Ascending aorta (tissue), 2 donors: ENCODE measurements around the gene APBB2. TPM values are rescaled to one million over a fixed set of nuclear protein-coding genes. Genes with fewer than 3 reads are reported as not detected.
A peak's percentile ranks its signal among the peaks of the same experiment; 100 is the strongest.

ENCODE experiments used
- DNase-seq, 2 donors: peaks; one replicate each; pipeline ENCODE4 v3.0.0-alpha.2; 2019; ENCODE audit warnings: low spot score in 2 of 2
- H3K27ac ChIP-seq, 2 donors: fragments of 200-600 bp; sonication (generic); one replicate each; pipeline ENCODE4 v1.5.1; 2016 to 2017; ENCODE audit warnings: mild to moderate bottlenecking in 1 of 2
- H3K27me3 ChIP-seq: fragments of 200-600 bp; sonication (generic); one replicate; pipeline ENCODE4 v1.5.1; 2017
- H3K36me3 ChIP-seq, 2 donors: fragments of 200-600 bp; sonication (generic); one replicate each; pipeline ENCODE4 v1.5.1; 2016
- H3K4me1 ChIP-seq, 2 donors: fragments of 200-600 bp; sonication (generic); one replicate each; pipeline ENCODE4 v1.5.1; 2016 to 2017; ENCODE audit warnings: mild to moderate bottlenecking in 1 of 2
- H3K4me3 ChIP-seq, 2 donors: fragments of 200-600 bp; sonication (generic); one replicate each; pipeline ENCODE4 v1.5.1; 2016 to 2017; ENCODE audit warnings: mild to moderate bottlenecking in 1 of 2
- H3K9me3 ChIP-seq, 2 donors: fragments of 200-600 bp; sonication (generic); one replicate each; pipeline ENCODE4 v1.5.1; 2016
- intact Hi-C: fragments of 100-400 bp; cut with DNase I; formaldehyde crosslinking; loops from one replicate; pipeline ENCODE4 v1.15.1; 2023
- total RNA-seq: library from RNA; depleted of rRNA; stranded (reverse); fragments of >200 nt; gene quantifications from one replicate; pipeline ENCODE4 v1.1.0, GENCODE V29; 2016
- TF ChIP-seq, protein P1 (sequence below), 3 experiments: fragments of 200-600 bp in 2 of 3; fragments of 450-650 bp in 1 of 3; sonication (generic) in 2 of 3; IDR thresholded peaks; one replicate each; pipeline ENCODE4 v1.5.1; 2016 to 2019; ENCODE audit warnings: antibody characterized with exemption in 3 of 3, mild to moderate bottlenecking in 1 of 3, moderate library complexity in 1 of 3

APBB2 gene
- total RNA-seq, 1 donor from 2014 or later = 51.4 TPM

DNA sequence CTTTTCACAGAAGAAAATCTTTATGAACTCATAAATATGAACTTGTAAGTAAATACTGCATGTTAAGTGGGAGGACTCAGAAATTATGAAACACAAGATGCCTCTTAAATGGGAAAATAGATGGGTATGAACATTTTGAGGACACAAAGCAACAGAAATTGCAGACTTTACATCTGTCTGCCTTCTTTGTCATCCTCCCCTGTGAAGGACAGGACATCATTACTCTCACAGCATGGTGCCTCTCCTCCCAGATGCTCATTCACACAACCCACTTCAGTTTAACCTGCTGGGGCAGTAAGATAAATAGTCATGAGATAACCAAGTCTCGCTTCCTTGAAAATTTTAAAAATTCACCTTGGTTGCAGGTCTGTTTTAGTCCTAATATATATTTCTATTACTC lies 144.5 kb downstream of the APBB2 start:
- H3K4me3 ChIP-seq = peak overlapping the region in 1 of 2 donors; percentile 12
- DNase-seq = no peak
- H3K27ac ChIP-seq = peak overlapping the region; percentile 12 to 38
- TF ChIP-seq, protein P1, sequence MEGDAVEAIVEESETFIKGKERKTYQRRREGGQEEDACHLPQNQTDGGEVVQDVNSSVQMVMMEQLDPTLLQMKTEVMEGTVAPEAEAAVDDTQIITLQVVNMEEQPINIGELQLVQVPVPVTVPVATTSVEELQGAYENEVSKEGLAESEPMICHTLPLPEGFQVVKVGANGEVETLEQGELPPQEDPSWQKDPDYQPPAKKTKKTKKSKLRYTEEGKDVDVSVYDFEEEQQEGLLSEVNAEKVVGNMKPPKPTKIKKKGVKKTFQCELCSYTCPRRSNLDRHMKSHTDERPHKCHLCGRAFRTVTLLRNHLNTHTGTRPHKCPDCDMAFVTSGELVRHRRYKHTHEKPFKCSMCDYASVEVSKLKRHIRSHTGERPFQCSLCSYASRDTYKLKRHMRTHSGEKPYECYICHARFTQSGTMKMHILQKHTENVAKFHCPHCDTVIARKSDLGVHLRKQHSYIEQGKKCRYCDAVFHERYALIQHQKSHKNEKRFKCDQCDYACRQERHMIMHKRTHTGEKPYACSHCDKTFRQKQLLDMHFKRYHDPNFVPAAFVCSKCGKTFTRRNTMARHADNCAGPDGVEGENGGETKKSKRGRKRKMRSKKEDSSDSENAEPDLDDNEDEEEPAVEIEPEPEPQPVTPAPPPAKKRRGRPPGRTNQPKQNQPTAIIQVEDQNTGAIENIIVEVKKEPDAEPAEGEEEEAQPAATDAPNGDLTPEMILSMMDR (IDR thresholded peaks at IDR 0.05) = no peak
- H3K9me3 ChIP-seq = no peaks in the 10 kb centered on the region
- intact Hi-C loops = loop anchor here (5.0 kb wide), 1 partner anchor 142 kb away; the partner anchor contains the start of gene APBB2
- no peaks in the 10 kb centered on the region for H3K36me3 ChIP-seq
- peaks cover 0 to 29% of the 10 kb centered on the region in 2 donors for H3K4me1 ChIP-seq
- H3K27me3 ChIP-seq = no peaks in the 10 kb centered on the region

DNA sequence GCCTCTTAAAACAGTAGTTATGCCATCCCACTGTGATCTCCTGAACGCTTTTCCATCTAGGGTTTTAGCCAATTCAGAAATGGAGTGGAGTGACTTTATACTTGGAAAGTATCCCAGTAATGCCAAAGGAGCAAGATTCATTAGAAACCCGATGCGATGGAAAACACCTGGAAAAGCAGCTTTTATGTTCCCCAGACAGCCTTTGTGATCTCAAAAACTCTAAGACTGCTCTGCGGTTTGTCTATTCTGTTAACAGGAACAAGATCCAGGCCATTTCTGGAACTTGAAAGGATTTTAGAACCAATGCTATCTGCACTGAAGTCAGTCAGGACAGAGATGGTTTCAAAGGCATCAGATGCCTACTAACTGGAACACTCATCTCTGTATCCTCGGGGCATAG lies 145.1 kb downstream of the APBB2 start:
- intact Hi-C loops = no loop called here
- Histone ChIP-seq H3K9me3 (no peaks in the 10 kb centered on the region), H3K27ac (peak overlapping the region; percentile 12 to 38), H3K27me3 (no peaks in the 10 kb centered on the region), H3K36me3 (no peaks in the 10 kb centered on the region), H3K4me3 (peak overlapping the region in 1 of 2 donors; percentile 12), H3K4me1 (peaks cover 0 to 34% of the 10 kb centered on the region in 2 donors)
- TF ChIP-seq, protein P1 (IDR thresholded peaks at IDR 0.05) = no peak
- DNase-seq = no peak

DNA sequence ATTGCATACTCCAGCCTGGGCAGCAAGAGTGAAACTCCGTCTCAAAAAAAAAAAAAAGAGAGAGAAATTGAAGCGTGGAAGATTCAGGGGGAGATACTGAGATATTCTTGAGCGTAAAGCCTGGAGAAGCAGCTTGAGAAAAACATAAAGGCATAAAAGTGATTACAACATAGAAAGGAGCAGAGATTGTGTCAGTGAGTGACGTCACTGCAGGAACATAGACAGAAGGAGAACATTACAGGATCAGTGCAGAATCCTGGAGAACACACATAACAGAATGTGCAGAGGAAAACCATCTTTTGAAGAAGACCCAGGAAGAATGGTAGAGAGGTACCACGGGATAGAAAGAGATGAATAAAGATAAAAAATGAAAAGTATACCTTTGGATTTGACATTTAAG lies 147.0 kb downstream of the APBB2 start:
- Histone ChIP-seq H3K27ac (no peak overlapping the region), H3K27me3 (no peaks in the 10 kb centered on the region), H3K4me3 (no peak overlapping the region), H3K36me3 (no peaks in the 10 kb centered on the region), H3K4me1 (peaks cover 0 to 46% of the 10 kb centered on the region in 2 donors), H3K9me3 (no peaks in the 10 kb centered on the region)
- no peak for DNase-seq
- TF ChIP-seq, protein P1 (IDR thresholded peaks at IDR 0.05) = no peak
- intact Hi-C loops = no loop called here

DNA sequence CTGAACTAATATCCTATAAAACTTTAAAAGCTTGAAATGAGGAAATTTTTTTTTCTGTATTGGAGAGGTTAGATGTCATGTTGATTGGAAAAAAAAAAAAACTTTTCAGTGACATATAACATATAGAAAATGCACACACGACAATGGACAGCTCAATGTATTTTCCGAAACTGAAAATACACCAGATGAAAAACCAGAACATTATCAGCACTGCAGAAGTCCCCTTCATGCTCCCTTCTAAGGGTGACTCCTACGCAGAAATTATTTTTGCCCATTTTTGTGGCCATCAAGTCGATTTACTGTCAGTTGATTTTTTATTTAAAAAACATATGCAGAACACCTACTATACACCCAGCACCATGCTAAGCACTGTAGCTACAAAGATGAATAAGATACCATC lies 148.3 kb downstream of the APBB2 start:
- DNase-seq = no peak
- intact Hi-C loops = no loop called here
- no peaks in the 10 kb centered on the region for H3K9me3 ChIP-seq
- H3K27ac ChIP-seq = no peak overlapping the region
- H3K4me1 ChIP-seq = peaks cover 2 to 48% of the 10 kb centered on the region in 2 donors
- no peaks in the 10 kb centered on the region for H3K27me3 ChIP-seq
- TF ChIP-seq, protein P1 (IDR thresholded peaks at IDR 0.05) = no peak
- H3K4me3 ChIP-seq = no peak overlapping the region
- no peaks in the 10 kb centered on the region for H3K36me3 ChIP-seq

DNA sequence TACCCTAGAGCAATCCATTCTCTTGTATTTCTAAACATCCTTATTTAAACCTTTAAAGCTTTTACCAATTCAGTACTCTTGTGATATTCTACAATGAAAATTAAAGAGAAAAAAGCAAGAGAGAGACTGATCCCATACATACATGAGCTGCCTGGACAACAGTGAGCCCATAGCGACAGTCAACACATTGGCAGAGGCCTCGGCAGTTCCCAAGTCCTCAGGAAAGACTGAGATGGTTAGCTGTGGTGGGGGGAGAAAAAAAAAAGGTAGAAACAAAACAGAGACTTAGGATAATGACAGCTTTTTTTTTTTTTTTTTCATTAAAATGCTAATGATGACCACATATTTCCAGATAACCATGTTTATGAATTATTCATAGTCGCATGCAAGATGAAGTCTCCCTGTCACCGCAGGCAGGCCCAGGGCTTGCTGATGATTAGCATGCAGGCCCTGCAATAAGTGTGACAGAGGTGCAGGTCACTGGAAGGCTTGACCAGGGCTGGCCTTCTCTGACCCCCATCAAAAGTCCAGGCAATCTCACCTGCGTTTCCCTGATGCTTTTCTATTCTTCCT lies 148.8 kb downstream of the APBB2 start:
- H3K27me3 ChIP-seq = no peaks in the 10 kb centered on the region
- DNase-seq = no peak
- H3K36me3 ChIP-seq = no peaks in the 10 kb centered on the region
- TF ChIP-seq, protein P1 (IDR thresholded peaks at IDR 0.05) = no peak
- peaks cover 2 to 48% of the 10 kb centered on the region in 2 donors for H3K4me1 ChIP-seq
- H3K27ac ChIP-seq = no peak overlapping the region
- intact Hi-C loops = no loop called here
- H3K4me3 ChIP-seq = no peak overlapping the region
- no peaks in the 10 kb centered on the region for H3K9me3 ChIP-seq
